H9 (cell line): ENCODE data around the gene TBC1D4. TPM values are rescaled to one million over a fixed set of nuclear protein-coding genes. Genes with fewer than 3 reads are reported as not detected.

Source experiments
- DNase-seq: peaks from one replicate; pipeline ENCODE4 v3.0.0-alpha.2; 2017
- H2AFZ ChIP-seq: one replicate; pipeline ENCODE4 v1.6.1; 2013; ENCODE audit warnings: mild to moderate bottlenecking, low read length, control low read depth, moderate library complexity
- H2AK5ac ChIP-seq: 2 replicates; pipeline ENCODE4 v1.6.1; 2013; ENCODE audit warnings: low read length, control low read depth, mixed read lengths; ENCODE audit not compliant: insufficient read length
- H2BK120ac ChIP-seq: one replicate; pipeline ENCODE4 v1.6.1; 2013; ENCODE audit warnings: low read depth, mild to moderate bottlenecking, low read length, control low read depth, inconsistent platforms; ENCODE audit not compliant: poor library complexity, severe bottlenecking
- H2BK12ac ChIP-seq: 2 replicates; pipeline ENCODE4 v1.6.1; 2013; ENCODE audit warnings: low read length, control low read depth, mixed read lengths, low read depth; ENCODE audit not compliant: insufficient read length
- H2BK15ac ChIP-seq: 2 replicates; pipeline ENCODE4 v1.6.1; 2013; ENCODE audit warnings: low read depth, low read length, control low read depth
- H2BK20ac ChIP-seq: one replicate; pipeline ENCODE4 v1.6.1; 2013; ENCODE audit warnings: low read depth, mild to moderate bottlenecking, low read length, control low read depth, inconsistent platforms; ENCODE audit not compliant: poor library complexity, severe bottlenecking
- H2BK5ac ChIP-seq: 2 replicates; pipeline ENCODE4 v1.6.1; 2013; ENCODE audit warnings: low read length, control low read depth, mixed read lengths; ENCODE audit not compliant: insufficient read length
- H3K14ac ChIP-seq: 2 replicates; pipeline ENCODE4 v1.6.1; 2013; ENCODE audit warnings: low read length, control low read depth; ENCODE audit not compliant: insufficient read depth
- H3K18ac ChIP-seq: 2 replicates; pipeline ENCODE4 v1.6.1; 2013; ENCODE audit warnings: low read depth, mild to moderate bottlenecking, mixed read lengths, low read length, control low read depth; ENCODE audit not compliant: insufficient read length
- H3K23ac ChIP-seq: 2 replicates; pipeline ENCODE4 v1.6.1; 2013; ENCODE audit warnings: low read length, control low read depth, mixed read lengths, low read depth; ENCODE audit not compliant: insufficient read length
- H3K23me2 ChIP-seq: 2 replicates; pipeline ENCODE4 v1.6.1; 2013; ENCODE audit warnings: low read depth, mild to moderate bottlenecking, mixed read lengths, low read length, control low read depth; ENCODE audit not compliant: insufficient read length, poor library complexity, severe bottlenecking
- H3K27ac ChIP-seq: 2 replicates; pipeline ENCODE4 v1.5.1; 2013; ENCODE audit warnings: low read length, control low read depth, mixed read lengths, low read depth; ENCODE audit not compliant: insufficient read length
- H3K27me3 ChIP-seq: 2 replicates; pipeline ENCODE4 v1.6.1; 2013; ENCODE audit warnings: low read length, control low read depth, inconsistent platforms; ENCODE audit not compliant: insufficient read depth
- H3K4ac ChIP-seq: 2 replicates; pipeline ENCODE4 v1.6.1; 2013; ENCODE audit warnings: low read depth, mild to moderate bottlenecking, control low read depth, inconsistent platforms, low read length, moderate library complexity
- H3K4me1 ChIP-seq: 2 replicates; pipeline ENCODE4 v1.6.1; 2013; ENCODE audit warnings: low read length, control low read depth, inconsistent platforms; ENCODE audit not compliant: insufficient read depth
- H3K4me2 ChIP-seq: 2 replicates; pipeline ENCODE4 v1.6.1; 2013; ENCODE audit warnings: low read length, control low read depth, mixed read lengths; ENCODE audit not compliant: insufficient read length, insufficient read depth
- H3K56ac ChIP-seq: 2 replicates; pipeline ENCODE4 v1.6.1; 2013; ENCODE audit warnings: low read depth, mild to moderate bottlenecking, mixed read lengths, low read length, control low read depth; ENCODE audit not compliant: insufficient read length
- H3K79me1 ChIP-seq: 2 replicates; pipeline ENCODE4 v1.6.1; 2013; ENCODE audit warnings: low read depth, mild to moderate bottlenecking, moderate library complexity, low read length, control low read depth, inconsistent platforms; ENCODE audit not compliant: insufficient read depth, poor library complexity, severe bottlenecking
- H3K79me2 ChIP-seq: 2 replicates; pipeline ENCODE4 v1.6.1; 2013; ENCODE audit warnings: low read length, control low read depth, inconsistent platforms; ENCODE audit not compliant: insufficient read depth
- H3K9ac ChIP-seq: 2 replicates; pipeline ENCODE4 v1.6.1; 2013; ENCODE audit warnings: low read length, control low read depth, mixed read lengths; ENCODE audit not compliant: insufficient read length; ENCODE audit errors: extremely low read depth
- H3K9me3 ChIP-seq: one replicate; pipeline ENCODE4 v1.6.1; 2013; ENCODE audit warnings: low read depth, low read length, inconsistent platforms; ENCODE audit not compliant: control insufficient read depth
- H3T11ph ChIP-seq: one replicate; pipeline ENCODE4 v1.6.1; 2013; ENCODE audit warnings: mild to moderate bottlenecking, low read length, control low read depth, inconsistent platforms
- H4K20me1 ChIP-seq: one replicate; pipeline ENCODE4 v1.6.1; 2013; ENCODE audit not compliant: control insufficient read depth, insufficient read length, insufficient read depth
- H4K5ac ChIP-seq: 2 replicates; pipeline ENCODE4 v1.6.1; 2013; ENCODE audit warnings: low read depth, mild to moderate bottlenecking, mixed read lengths, low read length, control low read depth; ENCODE audit not compliant: insufficient read length
- H4K8ac ChIP-seq: replicated peaks from 2 replicates; pipeline ENCODE4 v1.6.1; 2013; ENCODE audit warnings: low read length, control low read depth, mixed read lengths, low read depth; ENCODE audit not compliant: insufficient read length
- H4K91ac ChIP-seq: 2 replicates; pipeline ENCODE4 v1.6.1; 2013; ENCODE audit warnings: low read depth, mild to moderate bottlenecking, moderate library complexity, mixed read lengths, low read length, control low read depth; ENCODE audit not compliant: insufficient read length
- H3K27ac Mint-ChIP-seq, 3 experiments: 2 replicates in 2 of 3; 3 replicates in 1 of 3; pipeline ENCODE4 v1.8.0; 2020 to 2021; ENCODE audit warnings: mixed read lengths in 3 of 3, mild to moderate bottlenecking in 1 of 3, moderate library complexity in 1 of 3
- H3K27me3 Mint-ChIP-seq: 2 replicates; pipeline ENCODE4 v1.8.0; 2021; ENCODE audit warnings: low read depth, mild to moderate bottlenecking, moderate library complexity, mixed read lengths
- H3K36me3 Mint-ChIP-seq, 3 experiments: 2 replicates in 2 of 3; 3 replicates in 1 of 3; pipeline ENCODE4 v1.8.0; 2020 to 2021; ENCODE audit warnings: low read depth in 3 of 3, mixed read lengths in 3 of 3; ENCODE audit not compliant: insufficient read depth in 1 of 3
- H3K4me1 Mint-ChIP-seq, 2 experiments: 2 replicates each; pipeline ENCODE4 v1.8.0; 2020; ENCODE audit warnings: mixed read lengths in 2 of 2
- H3K4me3 Mint-ChIP-seq, 2 experiments: 2 replicates in 1 of 2; 3 replicates in 1 of 2; pipeline ENCODE4 v1.8.0; 2020 to 2021; ENCODE audit warnings: mild to moderate bottlenecking in 2 of 2, mixed read lengths in 2 of 2, moderate library complexity in 1 of 2
- H3K9me3 Mint-ChIP-seq, 2 experiments: 2 replicates in 1 of 2; 3 replicates in 1 of 2; pipeline ENCODE4 v1.8.0; 2020; ENCODE audit warnings: mild to moderate bottlenecking in 2 of 2, mixed read lengths in 2 of 2, moderate library complexity in 1 of 2
- CTCF ChIP-seq: fragments of 200-600 bp; sonication (generic); conservative IDR thresholded peaks from 3 replicates; pipeline ENCODE4 v1.8.0; 2021; ENCODE audit warnings: antibody characterized with exemption, mild to moderate bottlenecking
- WGBS: extraction: QIAGEN DNeasy Blood & Tissue Kit; methylation state at CpG from one replicate; pipeline ENCODE4 v1.1.7; 2013; ENCODE audit warnings: missing lambda C conversion rate, low lambda C conversion rate, mixed read lengths; ENCODE audit not compliant: insufficient read length; ENCODE audit errors: extremely low coverage; 5-methylcytosine and 5-hydroxymethylcytosine counted together
- total RNA-seq: library from RNA; stranded (reverse); gene quantifications from 2 replicates; pipeline ENCODE4 v1.2.1, GENCODE V29; 2021

Gene TBC1D4
- total RNA-seq, 1 experiment from 2014 or later = 10.5 TPM

- WGBS = no CpG with 5 or more reads among the region's 2 CpGs
- H2BK120ac ChIP-seq = no peak overlapping the region
- H3K18ac ChIP-seq = no peak overlapping the region
- H4K20me1 ChIP-seq = no peaks in the 10 kb centered on the region
- H3K23me2 ChIP-seq = no peaks in the 10 kb centered on the region
- no peak overlapping the region for H3K4me2 ChIP-seq
- H3K36me3 Mint-ChIP-seq = peaks cover 6 to 18% (median 11%) of the 10 kb centered on the region in 3 experiments; a peak in 6 of 7 replicates
- no peak overlapping the region for H3K27ac ChIP-seq
- no peak overlapping the region for H2AK5ac ChIP-seq
- no peak overlapping the region; a peak in 1 of 7 replicates for H3K27ac Mint-ChIP-seq
- no peak overlapping the region for H3K56ac ChIP-seq
- H3K14ac ChIP-seq = no peak overlapping the region
- H3K27me3 Mint-ChIP-seq = no peaks in the 10 kb centered on the region
- H3K9me3 Mint-ChIP-seq = no peaks in the 10 kb centered on the region
- no peak for TF ChIP-seq CTCF
- H3K79me1 ChIP-seq = no peaks in the 10 kb centered on the region
- H3K23ac ChIP-seq = no peak overlapping the region
- H3T11ph ChIP-seq = no peak overlapping the region
- no peak overlapping the region for H3K9ac ChIP-seq
- peaks cover 19 to 26% of the 10 kb centered on the region in 2 experiments for H3K4me1 Mint-ChIP-seq
- H2AFZ ChIP-seq = no peak overlapping the region
- no peak overlapping the region for H4K8ac ChIP-seq
- no peak for DNase-seq
- H3K4ac ChIP-seq = no peak overlapping the region
- no peak overlapping the region for H3K4me3 Mint-ChIP-seq
- H3K9me3 ChIP-seq = no peaks in the 10 kb centered on the region
- H3K27me3 ChIP-seq = no peaks in the 10 kb centered on the region
- H3K79me2 ChIP-seq = no peaks in the 10 kb centered on the region
- no peak overlapping the region for H2BK20ac ChIP-seq
- no peak overlapping the region for H2BK15ac ChIP-seq
- H3K4me1 ChIP-seq = peaks cover 2% of the 10 kb centered on the region; the same call in 1 of the 2 replicates
- no peak overlapping the region for H4K5ac ChIP-seq
- no peak overlapping the region for H2BK12ac ChIP-seq
- no peak overlapping the region for H4K91ac ChIP-seq
- H2BK5ac ChIP-seq = no peak overlapping the region
Measured at GRCh38 chr13:75331792-75332349, 150.1 kb downstream of the TBC1D4 start.
